Measurements from ENCODE around the gene ANGPT4.
"Not testable (repeated sequence)": the region's sequence is repeated elsewhere in the genome, so short reads cannot be mapped to it uniquely, and the experiment has no call there.

Gene ANGPT4

DNA sequence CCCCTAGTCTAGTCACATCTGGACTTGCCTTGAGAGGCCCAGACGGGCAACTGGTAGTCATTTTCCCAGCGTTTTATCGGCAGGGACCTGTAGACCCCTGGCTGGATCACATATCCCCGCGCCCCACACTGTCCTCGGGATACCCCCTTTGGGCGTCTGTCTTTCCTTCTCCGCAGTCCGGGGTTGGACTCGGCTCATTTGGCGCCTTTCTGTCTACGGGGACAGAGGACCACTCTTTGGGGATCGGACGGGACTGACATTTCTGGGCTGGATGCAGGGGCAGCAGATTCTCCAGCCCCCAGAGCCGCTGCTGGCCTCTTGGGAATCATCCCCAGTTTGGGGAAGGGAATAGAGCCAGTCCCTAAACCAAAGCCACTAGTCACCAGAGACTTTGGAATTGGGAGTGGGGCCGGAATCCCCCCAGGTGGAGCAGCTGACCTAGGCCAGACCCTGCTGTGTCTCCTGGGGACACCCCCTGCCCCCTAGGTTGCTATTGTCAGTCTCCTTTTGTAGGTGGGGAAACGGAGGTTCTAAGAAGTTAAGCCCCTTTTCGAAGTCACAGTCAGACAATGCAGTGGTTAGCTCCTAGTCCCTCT is 81.9 kb downstream of the ANGPT4 start:
- Histone ChIP-seq H3K9me3 (no peaks in the 10 kb centered on the region), H3K4me3 (peak overlapping the region; percentile 84), H3K4me1 (peaks cover 8% of the 10 kb centered on the region), H3K36me3 (replicated peaks) (no peaks in the 10 kb centered on the region), H3K27me3 (ENCODE audit: low read depth) (no peaks in the 10 kb centered on the region)
- in situ Hi-C loops (cut with MboI; ENCODE audit: low sequenced_read_pairs) = no loop called here
- peak in 1 of 2 experiments; percentile 6 for DNase-seq (ENCODE audit: low spot score in 2 of 2)

DNA sequence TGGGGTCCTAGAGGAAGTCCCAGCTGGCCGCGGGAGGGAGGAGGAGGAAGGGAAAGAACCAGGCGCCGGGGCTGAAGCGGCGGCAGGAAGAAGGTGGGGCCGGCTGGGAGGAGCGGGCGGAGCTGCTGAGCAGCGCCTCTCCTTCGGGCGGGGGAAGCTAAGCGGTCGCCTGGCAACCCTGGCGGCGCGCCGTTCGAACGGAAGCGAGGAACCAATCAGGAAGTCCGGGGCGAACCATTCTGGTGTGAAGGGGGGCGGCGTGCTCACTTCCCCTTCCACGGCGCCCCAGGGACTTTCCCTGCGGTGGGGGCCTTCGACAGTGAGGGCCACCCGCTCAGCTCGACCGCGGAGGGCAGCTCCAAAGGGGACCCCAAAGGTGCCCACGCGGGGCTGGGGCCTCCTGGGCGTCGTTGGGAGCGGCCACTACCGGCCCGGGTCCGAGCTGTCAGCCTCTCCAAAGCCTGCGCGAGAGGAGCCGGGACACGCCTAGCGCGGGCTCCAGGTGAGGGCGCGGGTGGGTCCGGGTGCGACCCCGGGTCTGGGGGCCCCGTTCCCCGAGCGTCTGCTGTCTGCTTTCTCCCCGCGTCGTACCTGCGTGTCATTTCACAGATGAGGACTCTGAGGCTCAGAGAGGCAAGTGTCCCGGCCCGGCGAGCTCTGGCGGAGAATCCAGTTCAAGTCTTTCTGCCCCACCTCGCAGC is 82.5 kb downstream of the ANGPT4 start, which contains the start of gene FAM110A:
FAM110A (plus strand) TSS at position 266 of the 701 bp plus-strand sequence. CDS start 11,090 bp downstream, outside the sequence.
- in situ Hi-C loops (cut with MboI; ENCODE audit: low sequenced_read_pairs) = no loop called here

DNA sequence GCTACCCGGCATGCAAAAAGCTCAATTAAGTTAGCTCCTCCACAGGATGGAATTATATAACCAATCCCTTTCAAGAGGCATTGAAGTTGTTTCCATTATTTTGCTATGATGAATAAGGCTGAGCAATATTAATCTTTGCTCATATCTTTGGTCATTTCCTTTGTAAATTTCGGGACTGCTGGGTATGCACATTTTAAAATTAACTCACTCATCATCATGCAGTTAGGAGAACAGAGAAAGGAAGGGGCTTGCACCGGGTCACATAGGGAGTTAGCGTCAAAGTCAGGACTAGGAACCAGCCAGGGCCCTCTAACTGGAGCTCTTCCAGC is 83.0 kb downstream of the ANGPT4 start:
- in situ Hi-C loops (cut with MboI; ENCODE audit: low sequenced_read_pairs) = no loop called here
- Histone ChIP-seq H3K9me3 (no peaks in the 10 kb centered on the region), H3K27me3 (ENCODE audit: low read depth) (no peaks in the 10 kb centered on the region), H3K36me3 (replicated peaks) (no peaks in the 10 kb centered on the region), H3K4me1 (peaks cover 8% of the 10 kb centered on the region), H3K4me3 (peak overlapping the region; percentile 84)
- no peak for DNase-seq (ENCODE audit: low spot score in 2 of 2)

More for the DNA sequence above, 82.5 kb downstream of the ANGPT4 start, which contains the start of gene FAM110A:
- Histone ChIP-seq H3K9me3 (no peaks in the 10 kb centered on the region), H3K4me1 (peaks cover 8% of the 10 kb centered on the region), H3K27me3 (ENCODE audit: low read depth) (no peaks in the 10 kb centered on the region), H3K4me3 (peak within 1 kb of the TSS; percentile 84), H3K36me3 (replicated peaks) (no peaks in the 10 kb centered on the region)
- peak; percentile 93 to 96 for DNase-seq (ENCODE audit: low spot score in 2 of 2)

DNA sequence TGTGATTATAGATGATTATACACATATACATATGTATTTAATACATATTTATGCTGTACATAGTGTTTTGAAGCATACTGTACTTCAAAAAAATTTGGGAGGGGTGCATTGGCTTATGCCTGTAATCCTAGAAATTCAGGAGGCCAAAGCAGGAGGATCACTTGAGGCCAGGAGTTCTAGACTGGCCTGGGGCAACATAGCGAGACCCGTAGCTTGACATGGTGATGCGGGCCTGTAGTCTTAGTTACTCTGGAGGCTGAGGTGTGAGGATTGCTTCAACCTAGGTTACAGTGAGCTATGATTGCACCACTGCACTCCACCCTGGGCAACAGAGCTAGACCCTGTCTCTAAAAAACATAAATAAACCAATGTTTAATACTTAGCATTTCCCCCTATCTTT is 84.2 kb downstream of the ANGPT4 start:
- DNase-seq (ENCODE audit: low spot score in 2 of 2) = no peak
- Histone ChIP-seq H3K36me3 (replicated peaks) (no peaks in the 10 kb centered on the region), H3K9me3 (no peaks in the 10 kb centered on the region), H3K4me1 (peaks cover 8% of the 10 kb centered on the region), H3K4me3 (no peak overlapping the region), H3K27me3 (ENCODE audit: low read depth) (no peaks in the 10 kb centered on the region)
- in situ Hi-C loops (cut with MboI; ENCODE audit: low sequenced_read_pairs) = no loop called here

DNA sequence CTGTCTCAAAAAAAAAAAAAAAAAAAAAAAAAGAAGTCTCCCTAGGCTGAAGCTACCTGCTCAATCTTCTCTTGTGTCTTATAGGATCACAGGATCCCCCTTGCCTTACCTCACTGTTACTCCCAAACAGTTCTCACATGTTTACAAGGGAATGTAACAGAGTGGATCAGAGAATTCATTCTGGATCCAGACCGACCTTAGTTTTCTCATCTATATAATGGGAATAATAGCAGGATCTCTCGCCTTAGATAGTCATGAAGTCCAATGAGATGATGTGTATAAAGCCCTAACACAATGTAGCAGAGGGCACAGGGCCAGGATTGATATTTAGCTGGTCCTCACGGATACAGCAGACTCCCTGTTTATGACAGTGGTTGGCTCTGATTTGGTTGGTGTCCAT is 84.9 kb downstream of the ANGPT4 start:
- no peaks in the 10 kb centered on the region for H3K36me3 ChIP-seq (replicated peaks)
- no peak overlapping the region for H3K4me3 ChIP-seq
- DNase-seq (ENCODE audit: low spot score in 2 of 2) = no peak
- in situ Hi-C loops (cut with MboI; ENCODE audit: low sequenced_read_pairs) = no loop called here
- peaks cover 8% of the 10 kb centered on the region for H3K4me1 ChIP-seq
- H3K9me3 ChIP-seq = no peaks in the 10 kb centered on the region
- H3K27me3 ChIP-seq (ENCODE audit: low read depth) = no peaks in the 10 kb centered on the region

DNA sequence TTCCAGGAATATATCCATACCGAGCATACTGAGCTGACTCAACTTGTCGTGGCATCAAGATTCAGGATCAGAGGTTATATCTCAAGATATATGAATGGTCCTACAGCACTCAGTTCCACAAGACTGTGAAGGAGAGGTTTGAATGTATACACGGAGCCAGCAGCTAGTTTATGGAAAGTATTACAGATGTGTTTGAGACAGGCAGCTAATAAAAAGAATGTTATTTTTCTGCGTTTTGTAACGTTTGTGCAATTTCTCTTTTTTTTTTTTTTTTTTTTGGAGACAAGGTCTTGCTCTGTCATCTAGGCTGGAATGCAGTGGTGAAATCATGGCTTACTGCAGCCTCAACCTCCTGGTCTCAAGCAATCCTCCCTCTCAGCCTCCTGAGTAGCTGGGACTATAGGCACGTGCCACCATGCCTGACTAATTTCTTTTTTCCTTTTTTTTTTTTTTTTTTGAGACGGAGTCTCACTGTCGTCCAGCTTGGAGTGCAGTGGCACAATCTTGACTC is 86.1 kb downstream of the ANGPT4 start:
- in situ Hi-C loops (cut with MboI; ENCODE audit: low sequenced_read_pairs) = no loop called here
- H3K36me3 ChIP-seq (replicated peaks) = no peaks in the 10 kb centered on the region
- DNase-seq (ENCODE audit: low spot score in 2 of 2) = no peak

DNA sequence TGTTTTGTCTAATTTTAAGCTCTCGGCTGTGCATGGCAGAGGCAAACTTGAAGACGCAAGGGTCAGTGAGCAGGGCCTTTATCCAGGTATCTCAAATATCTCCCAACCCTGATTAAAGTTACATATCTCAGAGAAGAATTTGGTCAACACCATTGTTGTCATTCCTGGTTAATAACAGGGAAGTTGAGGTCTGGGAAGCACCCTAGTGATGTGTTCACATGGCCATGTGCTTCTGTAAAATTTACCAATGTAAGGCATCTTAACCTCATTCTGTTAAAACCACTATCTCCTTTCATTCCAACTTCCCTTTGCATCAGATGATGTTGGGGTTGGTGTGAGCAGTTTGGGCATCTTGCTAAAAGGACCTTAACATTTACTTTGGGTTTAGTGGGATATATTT is 86.6 kb downstream of the ANGPT4 start:
- no peak for DNase-seq (ENCODE audit: low spot score in 2 of 2)
- H3K4me3 ChIP-seq = no peak overlapping the region
- peaks cover 2% of the 10 kb centered on the region; the same call in 1 of the 2 replicates for H3K4me1 ChIP-seq
- no peaks in the 10 kb centered on the region for H3K9me3 ChIP-seq
- in situ Hi-C loops (cut with MboI; ENCODE audit: low sequenced_read_pairs) = no loop called here
- H3K36me3 ChIP-seq (replicated peaks) = no peaks in the 10 kb centered on the region
- no peaks in the 10 kb centered on the region for H3K27me3 ChIP-seq (ENCODE audit: low read depth)

More for the DNA sequence above, 86.1 kb downstream of the ANGPT4 start:
- peaks cover 5% of the 10 kb centered on the region for H3K4me1 ChIP-seq
- no peak overlapping the region for H3K4me3 ChIP-seq
- H3K9me3 ChIP-seq = no peaks in the 10 kb centered on the region
- no peaks in the 10 kb centered on the region for H3K27me3 ChIP-seq (ENCODE audit: low read depth)

DNA sequence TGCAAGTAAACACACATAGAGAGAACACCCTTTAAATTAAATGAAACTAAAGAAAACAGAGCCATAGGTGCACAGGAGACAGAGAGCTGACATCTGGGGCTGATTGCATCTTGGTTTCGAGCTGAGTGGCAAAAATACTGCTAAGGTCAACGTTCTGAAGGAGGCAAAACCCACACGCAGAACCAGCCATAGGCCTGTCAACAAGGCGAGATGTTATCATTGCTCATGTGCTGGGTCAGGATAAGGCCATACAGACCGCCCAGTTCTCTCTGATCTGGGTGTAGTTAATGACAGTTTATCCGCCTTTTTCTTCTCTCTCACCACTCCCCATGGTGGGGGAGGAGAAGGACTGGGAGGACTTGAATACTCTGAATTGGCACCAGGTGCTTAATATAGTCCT is 87.1 kb downstream of the ANGPT4 start:
- no peaks in the 10 kb centered on the region for H3K36me3 ChIP-seq (replicated peaks)
- peaks cover 2% of the 10 kb centered on the region; the same call in 1 of the 2 replicates for H3K4me1 ChIP-seq
- no peaks in the 10 kb centered on the region for H3K27me3 ChIP-seq (ENCODE audit: low read depth)
- DNase-seq (ENCODE audit: low spot score in 2 of 2) = no peak
- H3K9me3 ChIP-seq = no peaks in the 10 kb centered on the region
- in situ Hi-C loops (cut with MboI; ENCODE audit: low sequenced_read_pairs) = no loop called here
- H3K4me3 ChIP-seq = no peak overlapping the region

DNA sequence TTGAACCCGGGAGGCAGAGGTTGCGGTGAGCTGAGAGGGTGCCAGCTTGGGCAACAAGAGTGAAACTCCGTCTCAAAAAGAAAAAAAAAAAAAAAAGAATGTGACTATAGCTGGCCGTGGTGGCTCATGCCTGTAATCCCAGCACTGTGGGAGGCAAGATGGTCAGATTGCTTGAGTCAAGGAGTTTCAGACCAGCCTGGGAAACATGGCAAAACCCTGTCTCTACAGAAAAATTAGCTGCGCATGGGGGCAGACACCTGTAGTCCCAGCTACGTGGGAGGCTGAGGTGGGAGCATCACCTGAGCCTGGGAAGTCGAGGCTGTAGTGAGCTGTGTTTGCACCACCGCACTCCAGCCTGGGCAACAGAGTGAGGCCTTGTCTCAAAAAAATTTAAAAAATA is 88.2 kb downstream of the ANGPT4 start:
- H3K36me3 ChIP-seq (replicated peaks); DNase-seq (ENCODE audit: low spot score in 2 of 2); H3K4me3 ChIP-seq; H3K27me3 ChIP-seq (ENCODE audit: low read depth); in situ Hi-C loops (cut with MboI; ENCODE audit: low sequenced_read_pairs); H3K9me3 ChIP-seq; H3K4me1 ChIP-seq: not testable (repeated sequence)

DNA sequence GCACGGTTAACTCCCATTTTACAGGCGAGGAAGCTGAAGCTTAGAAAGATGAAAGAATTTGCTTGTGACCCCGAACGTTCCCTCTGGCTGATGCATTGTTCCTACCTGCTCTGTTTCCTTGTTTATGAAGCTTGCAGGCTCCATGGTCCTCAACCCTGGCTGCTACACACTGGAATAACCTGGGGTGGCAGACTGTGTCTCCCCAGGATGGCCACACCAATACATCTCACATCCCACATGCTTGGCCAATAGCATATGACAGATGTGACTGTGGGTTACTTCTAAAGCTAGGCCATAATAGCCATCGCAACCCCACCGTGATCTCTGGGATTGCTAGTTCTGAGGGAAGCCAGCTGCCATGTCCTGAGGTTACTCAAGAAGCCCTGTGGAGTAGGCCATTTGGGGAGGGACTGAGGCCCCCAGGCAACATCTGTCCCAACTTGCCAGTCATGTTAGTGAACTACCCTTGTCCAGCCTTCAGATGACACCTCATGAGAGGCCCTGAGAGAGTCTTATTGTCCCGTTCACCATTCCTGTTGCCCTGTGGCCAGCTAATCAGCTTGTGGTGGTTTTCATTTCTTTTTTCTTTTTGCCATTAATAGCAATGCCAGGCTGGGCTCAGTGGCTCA is 89.3 kb downstream of the ANGPT4 start:
- Histone ChIP-seq H3K9me3 (no peaks in the 10 kb centered on the region), H3K27me3 (ENCODE audit: low read depth) (no peaks in the 10 kb centered on the region), H3K4me1 (no peaks in the 10 kb centered on the region), H3K4me3 (no peak overlapping the region), H3K36me3 (replicated peaks) (no peaks in the 10 kb centered on the region)
- DNase-seq (ENCODE audit: low spot score in 2 of 2) = no peak
- in situ Hi-C loops (cut with MboI; ENCODE audit: low sequenced_read_pairs) = no loop called here

DNA sequence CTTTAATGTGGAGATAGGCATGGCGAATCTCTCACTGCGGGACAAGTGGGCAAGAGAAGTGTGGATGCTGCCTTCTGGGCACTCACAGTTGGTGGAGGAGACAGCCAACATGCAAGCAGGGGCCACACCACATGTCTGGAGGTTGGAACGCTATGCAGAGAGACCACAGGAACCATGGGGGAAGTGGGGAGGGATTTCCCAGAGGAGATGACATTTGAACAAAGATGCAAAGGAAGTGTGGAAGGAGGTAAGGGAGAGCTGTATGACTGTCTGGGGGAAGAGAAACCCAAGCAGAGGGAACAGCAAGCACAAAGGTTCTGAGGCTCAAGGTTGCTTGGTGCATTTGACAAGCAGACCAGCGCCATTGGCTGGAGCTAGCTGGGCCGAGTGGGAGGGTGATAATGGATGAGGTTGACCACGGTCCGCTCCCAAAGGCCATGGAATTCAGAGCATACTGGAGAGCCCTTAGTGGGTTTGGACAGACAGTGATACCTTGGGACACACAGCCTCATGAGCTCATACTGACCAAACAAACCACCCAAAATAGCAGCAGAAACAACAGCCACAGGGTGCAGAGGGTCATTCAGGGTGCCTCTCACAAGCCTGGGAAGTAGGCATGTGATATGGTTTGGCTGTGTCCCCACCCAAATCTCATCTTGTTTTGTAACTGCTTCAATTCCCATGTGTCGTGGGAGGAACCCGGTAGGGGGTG is 90.3 kb downstream of the ANGPT4 start:
- Histone ChIP-seq H3K9me3 (no peaks in the 10 kb centered on the region), H3K36me3 (replicated peaks) (no peaks in the 10 kb centered on the region), H3K27me3 (ENCODE audit: low read depth) (no peaks in the 10 kb centered on the region), H3K4me3 (no peak overlapping the region), H3K4me1 (no peaks in the 10 kb centered on the region)
- no peak for DNase-seq (ENCODE audit: low spot score in 2 of 2)
- in situ Hi-C loops (cut with MboI; ENCODE audit: low sequenced_read_pairs) = no loop called here

DNA sequence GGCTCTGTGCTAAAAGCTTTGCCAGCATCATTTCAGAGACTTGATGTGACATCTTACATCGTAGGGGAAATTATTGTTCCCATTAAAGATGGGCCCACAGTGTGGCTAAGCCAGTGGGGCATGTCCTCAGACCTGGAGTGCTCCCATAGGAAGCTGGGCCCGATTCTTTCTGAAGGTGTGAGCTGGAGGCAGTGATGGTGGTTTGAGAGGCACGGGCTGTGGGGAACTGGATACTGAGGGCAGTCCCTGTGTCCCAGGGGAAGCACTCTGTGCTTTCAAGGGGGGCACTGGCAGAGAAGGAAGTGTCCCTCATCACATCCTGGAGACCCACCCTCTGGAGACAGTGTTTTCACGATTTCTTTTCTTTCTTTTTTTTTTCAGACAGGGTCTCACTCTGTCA is 91.2 kb downstream of the ANGPT4 start:
- Histone ChIP-seq H3K27me3 (ENCODE audit: low read depth) (no peaks in the 10 kb centered on the region), H3K4me3 (no peak overlapping the region), H3K4me1 (no peaks in the 10 kb centered on the region), H3K36me3 (replicated peaks) (no peaks in the 10 kb centered on the region), H3K9me3 (no peaks in the 10 kb centered on the region)
- no peak for DNase-seq (ENCODE audit: low spot score in 2 of 2)
- in situ Hi-C loops (cut with MboI; ENCODE audit: low sequenced_read_pairs) = no loop called here

DNA sequence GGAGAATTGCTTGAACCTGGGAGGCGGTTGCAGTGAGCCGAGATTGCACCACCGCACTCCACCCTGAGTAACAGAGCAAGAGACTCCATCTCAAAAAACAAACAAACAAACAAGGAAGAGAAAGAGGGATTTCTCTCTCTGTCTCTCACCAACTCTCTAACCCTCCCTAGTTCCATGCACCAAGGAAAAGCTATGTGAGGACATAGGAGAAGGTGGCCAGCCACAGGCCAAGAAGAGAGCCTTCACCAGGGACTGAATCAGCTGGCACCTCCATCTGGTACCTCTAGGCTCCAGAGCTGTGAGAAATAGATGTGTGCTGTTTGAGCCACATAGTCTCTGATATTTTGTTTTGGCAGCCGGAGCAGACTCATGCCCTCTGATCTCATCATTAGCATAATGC is 91.6 kb downstream of the ANGPT4 start:
- Histone ChIP-seq H3K36me3 (replicated peaks) (no peaks in the 10 kb centered on the region), H3K9me3 (no peaks in the 10 kb centered on the region), H3K4me3 (no peak overlapping the region), H3K27me3 (ENCODE audit: low read depth) (no peaks in the 10 kb centered on the region), H3K4me1 (no peaks in the 10 kb centered on the region)
- DNase-seq (ENCODE audit: low spot score in 2 of 2) = no peak
- in situ Hi-C loops (cut with MboI; ENCODE audit: low sequenced_read_pairs) = no loop called here

DNA sequence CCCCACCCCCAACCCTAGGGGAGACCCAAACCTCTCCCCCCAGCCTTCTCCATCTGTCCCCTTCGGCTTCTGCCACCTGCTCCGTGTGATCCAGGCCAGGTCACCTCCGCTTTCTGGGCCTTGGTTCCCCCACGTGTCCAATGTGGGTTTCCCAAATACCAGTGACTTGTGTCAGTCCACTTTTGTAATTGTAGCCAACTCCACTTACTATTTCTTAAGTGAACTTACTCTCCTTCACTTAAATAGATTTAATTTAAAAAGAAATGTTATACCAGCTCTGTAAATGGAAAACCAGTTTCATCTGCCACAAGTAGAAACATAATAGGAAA is 92.6 kb downstream of the ANGPT4 start:
- Histone ChIP-seq H3K4me3 (no peak overlapping the region), H3K36me3 (replicated peaks) (no peaks in the 10 kb centered on the region), H3K27me3 (ENCODE audit: low read depth) (no peaks in the 10 kb centered on the region), H3K9me3 (no peaks in the 10 kb centered on the region), H3K4me1 (no peaks in the 10 kb centered on the region)
- no peak for DNase-seq (ENCODE audit: low spot score in 2 of 2)
- in situ Hi-C loops (cut with MboI; ENCODE audit: low sequenced_read_pairs) = no loop called here

Measured in HAP-1 (cell line).